H9 (cell line): ENCODE measurements around the gene DLD. TPM values are rescaled to one million over a fixed set of nuclear protein-coding genes. Genes with fewer than 3 reads are reported as not detected.

Experiments used
- DNase-seq: peaks from one replicate; pipeline ENCODE4 v3.0.0-alpha.2; 2017
- H2AFZ ChIP-seq: one replicate; pipeline ENCODE4 v1.6.1; 2013; ENCODE audit warnings: mild to moderate bottlenecking, low read length, control low read depth, moderate library complexity
- H2AK5ac ChIP-seq: 2 replicates; pipeline ENCODE4 v1.6.1; 2013; ENCODE audit warnings: low read length, control low read depth, mixed read lengths; ENCODE audit not compliant: insufficient read length
- H2BK120ac ChIP-seq: one replicate; pipeline ENCODE4 v1.6.1; 2013; ENCODE audit warnings: low read depth, mild to moderate bottlenecking, low read length, control low read depth, inconsistent platforms; ENCODE audit not compliant: poor library complexity, severe bottlenecking
- H2BK12ac ChIP-seq: 2 replicates; pipeline ENCODE4 v1.6.1; 2013; ENCODE audit warnings: low read length, control low read depth, mixed read lengths, low read depth; ENCODE audit not compliant: insufficient read length
- H2BK15ac ChIP-seq: 2 replicates; pipeline ENCODE4 v1.6.1; 2013; ENCODE audit warnings: low read depth, low read length, control low read depth
- H2BK20ac ChIP-seq: one replicate; pipeline ENCODE4 v1.6.1; 2013; ENCODE audit warnings: low read depth, mild to moderate bottlenecking, low read length, control low read depth, inconsistent platforms; ENCODE audit not compliant: poor library complexity, severe bottlenecking
- H2BK5ac ChIP-seq: 2 replicates; pipeline ENCODE4 v1.6.1; 2013; ENCODE audit warnings: low read length, control low read depth, mixed read lengths; ENCODE audit not compliant: insufficient read length
- H3K14ac ChIP-seq: 2 replicates; pipeline ENCODE4 v1.6.1; 2013; ENCODE audit warnings: low read length, control low read depth; ENCODE audit not compliant: insufficient read depth
- H3K18ac ChIP-seq: 2 replicates; pipeline ENCODE4 v1.6.1; 2013; ENCODE audit warnings: low read depth, mild to moderate bottlenecking, mixed read lengths, low read length, control low read depth; ENCODE audit not compliant: insufficient read length
- H3K23ac ChIP-seq: 2 replicates; pipeline ENCODE4 v1.6.1; 2013; ENCODE audit warnings: low read length, control low read depth, mixed read lengths, low read depth; ENCODE audit not compliant: insufficient read length
- H3K23me2 ChIP-seq: 2 replicates; pipeline ENCODE4 v1.6.1; 2013; ENCODE audit warnings: low read depth, mild to moderate bottlenecking, mixed read lengths, low read length, control low read depth; ENCODE audit not compliant: insufficient read length, poor library complexity, severe bottlenecking
- H3K27ac ChIP-seq: 2 replicates; pipeline ENCODE4 v1.5.1; 2013; ENCODE audit warnings: low read length, control low read depth, mixed read lengths, low read depth; ENCODE audit not compliant: insufficient read length
- H3K27me3 ChIP-seq: 2 replicates; pipeline ENCODE4 v1.6.1; 2013; ENCODE audit warnings: low read length, control low read depth, inconsistent platforms; ENCODE audit not compliant: insufficient read depth
- H3K4ac ChIP-seq: 2 replicates; pipeline ENCODE4 v1.6.1; 2013; ENCODE audit warnings: low read depth, mild to moderate bottlenecking, control low read depth, inconsistent platforms, low read length, moderate library complexity
- H3K4me1 ChIP-seq: 2 replicates; pipeline ENCODE4 v1.6.1; 2013; ENCODE audit warnings: low read length, control low read depth, inconsistent platforms; ENCODE audit not compliant: insufficient read depth
- H3K4me2 ChIP-seq: 2 replicates; pipeline ENCODE4 v1.6.1; 2013; ENCODE audit warnings: low read length, control low read depth, mixed read lengths; ENCODE audit not compliant: insufficient read length, insufficient read depth
- H3K56ac ChIP-seq: 2 replicates; pipeline ENCODE4 v1.6.1; 2013; ENCODE audit warnings: low read depth, mild to moderate bottlenecking, mixed read lengths, low read length, control low read depth; ENCODE audit not compliant: insufficient read length
- H3K79me1 ChIP-seq: 2 replicates; pipeline ENCODE4 v1.6.1; 2013; ENCODE audit warnings: low read depth, mild to moderate bottlenecking, moderate library complexity, low read length, control low read depth, inconsistent platforms; ENCODE audit not compliant: insufficient read depth, poor library complexity, severe bottlenecking
- H3K79me2 ChIP-seq: 2 replicates; pipeline ENCODE4 v1.6.1; 2013; ENCODE audit warnings: low read length, control low read depth, inconsistent platforms; ENCODE audit not compliant: insufficient read depth
- H3K9ac ChIP-seq: 2 replicates; pipeline ENCODE4 v1.6.1; 2013; ENCODE audit warnings: low read length, control low read depth, mixed read lengths; ENCODE audit not compliant: insufficient read length; ENCODE audit errors: extremely low read depth
- H3K9me3 ChIP-seq: one replicate; pipeline ENCODE4 v1.6.1; 2013; ENCODE audit warnings: low read depth, low read length, inconsistent platforms; ENCODE audit not compliant: control insufficient read depth
- H3T11ph ChIP-seq: one replicate; pipeline ENCODE4 v1.6.1; 2013; ENCODE audit warnings: mild to moderate bottlenecking, low read length, control low read depth, inconsistent platforms
- H4K20me1 ChIP-seq: one replicate; pipeline ENCODE4 v1.6.1; 2013; ENCODE audit not compliant: control insufficient read depth, insufficient read length, insufficient read depth
- H4K5ac ChIP-seq: 2 replicates; pipeline ENCODE4 v1.6.1; 2013; ENCODE audit warnings: low read depth, mild to moderate bottlenecking, mixed read lengths, low read length, control low read depth; ENCODE audit not compliant: insufficient read length
- H4K8ac ChIP-seq: replicated peaks from 2 replicates; pipeline ENCODE4 v1.6.1; 2013; ENCODE audit warnings: low read length, control low read depth, mixed read lengths, low read depth; ENCODE audit not compliant: insufficient read length
- H4K91ac ChIP-seq: 2 replicates; pipeline ENCODE4 v1.6.1; 2013; ENCODE audit warnings: low read depth, mild to moderate bottlenecking, moderate library complexity, mixed read lengths, low read length, control low read depth; ENCODE audit not compliant: insufficient read length
- H3K27ac Mint-ChIP-seq, 3 experiments: 2 replicates in 2 of 3; 3 replicates in 1 of 3; pipeline ENCODE4 v1.8.0; 2020 to 2021; ENCODE audit warnings: mixed read lengths in 3 of 3, mild to moderate bottlenecking in 1 of 3, moderate library complexity in 1 of 3
- H3K27me3 Mint-ChIP-seq: 2 replicates; pipeline ENCODE4 v1.8.0; 2021; ENCODE audit warnings: low read depth, mild to moderate bottlenecking, moderate library complexity, mixed read lengths
- H3K36me3 Mint-ChIP-seq, 3 experiments: 2 replicates in 2 of 3; 3 replicates in 1 of 3; pipeline ENCODE4 v1.8.0; 2020 to 2021; ENCODE audit warnings: low read depth in 3 of 3, mixed read lengths in 3 of 3; ENCODE audit not compliant: insufficient read depth in 1 of 3
- H3K4me1 Mint-ChIP-seq, 2 experiments: 2 replicates each; pipeline ENCODE4 v1.8.0; 2020; ENCODE audit warnings: mixed read lengths in 2 of 2
- H3K4me3 Mint-ChIP-seq, 2 experiments: 2 replicates in 1 of 2; 3 replicates in 1 of 2; pipeline ENCODE4 v1.8.0; 2020 to 2021; ENCODE audit warnings: mild to moderate bottlenecking in 2 of 2, mixed read lengths in 2 of 2, moderate library complexity in 1 of 2
- H3K9me3 Mint-ChIP-seq, 2 experiments: 2 replicates in 1 of 2; 3 replicates in 1 of 2; pipeline ENCODE4 v1.8.0; 2020; ENCODE audit warnings: mild to moderate bottlenecking in 2 of 2, mixed read lengths in 2 of 2, moderate library complexity in 1 of 2
- WGBS: extraction: QIAGEN DNeasy Blood & Tissue Kit; methylation state at CpG from one replicate; pipeline ENCODE4 v1.1.7; 2013; ENCODE audit warnings: missing lambda C conversion rate, low lambda C conversion rate, mixed read lengths; ENCODE audit not compliant: insufficient read length; ENCODE audit errors: extremely low coverage; 5-methylcytosine and 5-hydroxymethylcytosine counted together
- total RNA-seq: library from RNA; stranded (reverse); gene quantifications from 2 replicates; pipeline ENCODE4 v1.2.1, GENCODE V29; 2021
- TF ChIP-seq, protein P1 (sequence below): fragments of 200-600 bp; sonication (generic); conservative IDR thresholded peaks from 3 replicates; pipeline ENCODE4 v1.8.0; 2021; ENCODE audit warnings: antibody characterized with exemption, mild to moderate bottlenecking

DLD gene
- total RNA-seq, 1 experiment from 2014 or later: 93.7 TPM

DNA sequence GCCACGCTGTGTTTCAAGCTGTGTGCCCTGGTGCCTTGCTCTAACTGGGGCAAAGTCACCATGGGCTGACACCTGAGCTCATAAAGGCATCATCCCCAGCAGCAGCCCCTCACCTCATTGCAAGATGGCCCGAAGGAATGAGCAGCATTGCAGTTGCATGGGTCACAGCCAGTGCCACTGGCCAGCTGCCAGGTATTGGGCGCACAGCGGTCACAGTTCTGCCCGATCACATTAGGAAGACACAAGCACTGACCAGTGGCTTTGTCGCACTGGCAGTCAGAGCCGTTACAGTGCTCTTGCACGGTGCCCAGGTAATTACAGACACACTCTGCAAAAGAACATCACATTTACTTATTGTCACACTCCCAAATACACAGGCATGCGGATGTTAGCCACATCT lies 60.9 kb downstream of the DLD start:
- no peak for DNase-seq
- Histone ChIP-seq H2BK12ac (no peak overlapping the region), H3K56ac (no peak overlapping the region), H2BK20ac (no peak overlapping the region), H2BK5ac (no peak overlapping the region), H2BK15ac (no peak overlapping the region), H2AK5ac (no peak overlapping the region), H3K4me1 (peaks cover 18% of the 10 kb centered on the region), H3T11ph (no peak overlapping the region), H3K9me3 (no peaks in the 10 kb centered on the region), H2AFZ (no peak overlapping the region), H3K18ac (no peak overlapping the region), H3K4ac (no peak overlapping the region), H4K91ac (no peak overlapping the region), H3K9ac (no peak overlapping the region), H3K4me2 (no peak overlapping the region), H3K23ac (no peak overlapping the region), H3K79me1 (no peaks in the 10 kb centered on the region), H3K27ac (no peak overlapping the region), H3K23me2 (no peaks in the 10 kb centered on the region), H3K79me2 (no peaks in the 10 kb centered on the region), H4K8ac (no peak overlapping the region), H4K20me1 (no peaks in the 10 kb centered on the region), H4K5ac (no peak overlapping the region), H3K27me3 (no peaks in the 10 kb centered on the region; the same call in 1 of the 2 replicates), H2BK120ac (no peak overlapping the region), H3K14ac (no peak overlapping the region; the same call in 1 of the 2 replicates)
- peaks cover 32 to 35% of the 10 kb centered on the region in 2 experiments for H3K4me1 Mint-ChIP-seq
- H3K9me3 Mint-ChIP-seq: no peaks in the 10 kb centered on the region
- H3K27me3 Mint-ChIP-seq: no peaks in the 10 kb centered on the region
- peak overlapping the region; percentile 61 to 87 (median 83); a peak in 6 of 7 replicates for H3K27ac Mint-ChIP-seq
- WGBS: no CpG with 5 or more reads among the region's 9 CpGs
- TF ChIP-seq, protein P1, sequence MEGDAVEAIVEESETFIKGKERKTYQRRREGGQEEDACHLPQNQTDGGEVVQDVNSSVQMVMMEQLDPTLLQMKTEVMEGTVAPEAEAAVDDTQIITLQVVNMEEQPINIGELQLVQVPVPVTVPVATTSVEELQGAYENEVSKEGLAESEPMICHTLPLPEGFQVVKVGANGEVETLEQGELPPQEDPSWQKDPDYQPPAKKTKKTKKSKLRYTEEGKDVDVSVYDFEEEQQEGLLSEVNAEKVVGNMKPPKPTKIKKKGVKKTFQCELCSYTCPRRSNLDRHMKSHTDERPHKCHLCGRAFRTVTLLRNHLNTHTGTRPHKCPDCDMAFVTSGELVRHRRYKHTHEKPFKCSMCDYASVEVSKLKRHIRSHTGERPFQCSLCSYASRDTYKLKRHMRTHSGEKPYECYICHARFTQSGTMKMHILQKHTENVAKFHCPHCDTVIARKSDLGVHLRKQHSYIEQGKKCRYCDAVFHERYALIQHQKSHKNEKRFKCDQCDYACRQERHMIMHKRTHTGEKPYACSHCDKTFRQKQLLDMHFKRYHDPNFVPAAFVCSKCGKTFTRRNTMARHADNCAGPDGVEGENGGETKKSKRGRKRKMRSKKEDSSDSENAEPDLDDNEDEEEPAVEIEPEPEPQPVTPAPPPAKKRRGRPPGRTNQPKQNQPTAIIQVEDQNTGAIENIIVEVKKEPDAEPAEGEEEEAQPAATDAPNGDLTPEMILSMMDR: no peak
- H3K36me3 Mint-ChIP-seq: peaks cover 12 to 80% (median 53%) of the 10 kb centered on the region in 3 experiments
- no peak overlapping the region for H3K4me3 Mint-ChIP-seq
